Measurements from ENCODE around the gene LRMDA.

DNA sequence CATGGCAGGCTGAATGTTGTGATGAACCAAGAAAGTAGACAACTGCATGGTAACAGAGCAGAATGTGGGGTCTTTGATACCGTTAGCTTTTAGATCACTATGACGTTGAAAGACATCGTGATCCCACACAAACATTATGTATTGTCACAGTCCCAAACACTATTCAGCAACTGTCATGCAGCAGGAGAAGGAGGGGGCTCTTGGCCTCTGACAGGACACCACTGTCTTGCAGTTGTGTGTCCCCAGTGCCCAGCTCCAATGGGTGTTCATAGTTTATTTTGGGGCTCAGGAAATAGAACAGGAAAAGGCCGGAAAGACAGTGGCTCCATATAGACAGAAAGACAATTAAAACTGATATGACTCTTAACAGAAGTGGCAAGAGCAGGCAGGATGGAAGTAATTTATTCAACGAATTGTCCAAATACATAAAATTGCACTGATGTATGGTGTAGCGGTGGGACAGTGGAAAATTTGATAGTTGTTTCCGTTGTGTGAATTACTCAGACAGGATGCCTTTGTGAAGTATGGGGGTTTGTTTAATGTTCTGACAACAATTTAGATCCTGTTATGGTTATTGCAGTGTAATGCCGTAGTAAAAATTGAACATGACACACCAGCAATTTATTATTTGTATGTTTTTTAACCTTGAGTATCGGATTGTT, 292.0 kb downstream of the LRMDA start:
- TF ChIP-seq, protein P1, sequence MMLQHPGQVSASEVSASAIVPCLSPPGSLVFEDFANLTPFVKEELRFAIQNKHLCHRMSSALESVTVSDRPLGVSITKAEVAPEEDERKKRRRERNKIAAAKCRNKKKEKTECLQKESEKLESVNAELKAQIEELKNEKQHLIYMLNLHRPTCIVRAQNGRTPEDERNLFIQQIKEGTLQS (IDR thresholded peaks at IDR 0.05), result no peak
- no peak for TF ChIP-seq RAD21 (IDR thresholded peaks at IDR 0.05; ENCODE audit: low read depth)

Measured in HCT116 (cell line).